Liver (tissue), 9 donors: ENCODE measurements around the gene POU2F3. TPM values are rescaled to one million over a fixed set of nuclear protein-coding genes. Genes with fewer than 3 reads are reported as not detected.

Experiments
- DNase-seq: peaks from one replicate; pipeline ENCODE4 v3.0.0-alpha.2; 2017; ENCODE audit warnings: low spot score
- H3K27ac ChIP-seq, 2 donors: one replicate each; pipeline ENCODE4 v1.7.0; 2013; ENCODE audit warnings: inconsistent platforms in 2 of 2, low read length in 2 of 2, control low read depth in 1 of 2, low read depth in 1 of 2, mild to moderate bottlenecking in 1 of 2
- H3K27me3 ChIP-seq, 4 donors: one replicate each; pipeline versions ENCODE4 v1.6.1 to v1.7.0; 2013; ENCODE audit warnings: low read length in 3 of 4, inconsistent platforms in 1 of 4, mild to moderate bottlenecking in 1 of 4, moderate library complexity in 1 of 4; ENCODE audit not compliant: control insufficient read depth in 4 of 4, insufficient read depth in 4 of 4
- H3K36me3 ChIP-seq, 4 donors: one replicate each; pipeline versions ENCODE4 v1.6.1 to v1.7.0; 2013; ENCODE audit warnings: low read length in 3 of 4, mild to moderate bottlenecking in 3 of 4, low read depth in 1 of 4, moderate library complexity in 1 of 4; ENCODE audit not compliant: control insufficient read depth in 4 of 4, insufficient read depth in 3 of 4
- H3K4me1 ChIP-seq, 4 donors: one replicate each; pipeline versions ENCODE4 v1.6.1 to v1.7.0; 2013; ENCODE audit warnings: low read length in 3 of 4, mild to moderate bottlenecking in 3 of 4, moderate library complexity in 1 of 4; ENCODE audit not compliant: control insufficient read depth in 4 of 4, insufficient read depth in 4 of 4
- H3K4me3 ChIP-seq, 3 donors: one replicate each; pipeline versions ENCODE4 v1.6.1 to v1.7.0; 2013; ENCODE audit warnings: low read length in 3 of 3, control low read depth in 1 of 3, low read depth in 1 of 3, mild to moderate bottlenecking in 1 of 3
- H3K9ac ChIP-seq, 2 donors: one replicate each; pipeline ENCODE4 v1.7.0; 2013; ENCODE audit warnings: low read length in 2 of 2, mild to moderate bottlenecking in 2 of 2, moderate library complexity in 2 of 2, control low read depth in 1 of 2, low read depth in 1 of 2
- H3K9me3 ChIP-seq, 4 donors: one replicate each; pipeline versions ENCODE4 v1.6.1 to v1.7.0; 2013; ENCODE audit warnings: low read length in 3 of 4; ENCODE audit not compliant: control insufficient read depth in 4 of 4
- FOXA1 ChIP-seq: IDR thresholded peaks from 2 replicates; pipeline ENCODE4 v1.6.1; 2016; ENCODE audit warnings: antibody characterized with exemption
- FOXA2 ChIP-seq: IDR thresholded peaks from 2 replicates; pipeline ENCODE4 v1.6.1; 2016; ENCODE audit warnings: antibody characterized with exemption
- GABPA ChIP-seq, 2 donors: IDR thresholded peaks in 1 of 2; conservative IDR thresholded peaks in 1 of 2; 2 replicates each; pipeline ENCODE4 v1.6.1; 2016; ENCODE audit warnings: antibody characterized with exemption in 2 of 2, mild to moderate bottlenecking in 1 of 2, moderate library complexity in 1 of 2
- HNF4A ChIP-seq, 2 donors: conservative IDR thresholded peaks; 2 replicates each; pipeline ENCODE4 v1.6.1; 2016; ENCODE audit warnings: antibody characterized with exemption in 2 of 2, mild to moderate bottlenecking in 2 of 2
- HNF4G ChIP-seq: IDR thresholded peaks from 2 replicates; pipeline ENCODE4 v1.6.1; 2016; ENCODE audit warnings: antibody characterized with exemption
- JUND ChIP-seq, 2 donors: IDR thresholded peaks; 2 replicates each; pipeline ENCODE4 v1.6.1; 2016; ENCODE audit warnings: antibody characterized with exemption in 2 of 2
- RAD21 ChIP-seq, 2 donors: IDR thresholded peaks; 2 replicates each; pipeline ENCODE4 v1.6.1; 2016; ENCODE audit warnings: antibody characterized with exemption in 2 of 2, mild to moderate bottlenecking in 2 of 2
- RXRA ChIP-seq, 2 donors: IDR thresholded peaks; 2 replicates each; pipeline ENCODE4 v1.6.1; 2017 to 2018; ENCODE audit warnings: antibody characterized with exemption in 2 of 2, mild to moderate bottlenecking in 1 of 2
- SP1 ChIP-seq: IDR thresholded peaks from 2 replicates; pipeline ENCODE4 v1.6.1; 2018; ENCODE audit warnings: antibody characterized with exemption, mild to moderate bottlenecking
- TAF1 ChIP-seq: conservative IDR thresholded peaks from 2 replicates; pipeline ENCODE4 v1.6.1; 2016; ENCODE audit warnings: antibody characterized with exemption, mild to moderate bottlenecking
- YY1 ChIP-seq: IDR thresholded peaks from 2 replicates; pipeline ENCODE4 v1.6.1; 2016; ENCODE audit warnings: antibody characterized with exemption, mild to moderate bottlenecking
- WGBS: extraction: QIAGEN DNeasy Blood & Tissue Kit; methylation state at CpG from one replicate; pipeline ENCODE4 v1.1.7; 2013; 5-methylcytosine and 5-hydroxymethylcytosine counted together
- polyA plus RNA-seq, 2 donors: library from polyadenylated mRNA; stranded (reverse) in 1 of 2; unstranded in 1 of 2; fragments of 200-250 nt in 1 of 2; fragments of >200 nt in 1 of 2; fragmentation: Nextera tagmentation in 1 of 2; extraction: Ambion mirVana in 1 of 2; gene quantifications; one replicate each; pipeline versions ENCODE4 v1.2.1 to v1.2.3, GENCODE V29; 2013 to 2015
- total RNA-seq, 2 donors: library from RNA; depleted of rRNA; stranded (reverse); fragments of >200 nt; gene quantifications; one replicate each; pipeline ENCODE4 v1.2.3, GENCODE V29; 2014
- TF ChIP-seq, protein P1 (sequence below): IDR thresholded peaks from 2 replicates; pipeline ENCODE4 v1.6.1; 2016; ENCODE audit warnings: antibody characterized with exemption
- TF ChIP-seq, protein P2 (sequence below): fragments of 150-350 bp; IDR thresholded peaks from 2 replicates; pipeline ENCODE4 v1.5.1; 2017; ENCODE audit warnings: improper control_type of control experiment, low read depth, low read length; ENCODE audit not compliant: missing input control
- TF ChIP-seq, protein P3 (sequence below): IDR thresholded peaks from 2 replicates; pipeline ENCODE4 v1.6.1; 2016; ENCODE audit warnings: antibody characterized with exemption, mild to moderate bottlenecking
- TF ChIP-seq, protein P4 (sequence below): IDR thresholded peaks from 2 replicates; pipeline ENCODE4 v1.6.1; 2016; ENCODE audit warnings: antibody characterized with exemption
- donor health status: healthy.
- donor health status: healthy.
- donor health status: healthy.
- donor health status: healthy.
- donor health status: healthy.

The POU2F3 gene
- total and polyA plus RNA-seq, 4 donors, result not detected

DNA sequence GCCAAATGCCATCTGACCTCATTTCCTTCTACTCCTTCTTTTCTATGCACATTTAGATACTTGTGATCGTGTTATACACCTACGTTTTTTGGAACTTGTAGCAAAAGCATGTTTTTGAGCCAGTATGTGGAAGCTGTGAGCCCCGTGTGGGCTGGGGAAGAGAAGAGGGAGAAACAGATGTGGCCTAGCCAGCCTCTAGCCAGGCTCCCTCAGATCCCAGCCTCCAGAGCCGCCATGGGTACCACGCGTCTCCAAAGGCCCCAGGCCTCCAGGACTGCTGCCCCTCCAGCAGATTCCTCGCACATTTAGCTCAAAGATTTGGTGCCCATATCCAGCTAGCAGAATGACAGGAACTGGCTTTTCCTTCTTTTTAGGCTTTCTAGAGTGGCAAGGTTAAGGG lies 68.1 kb downstream of the POU2F3 start:
- 92% methylated on average over 7 of the region's 7 CpGs for WGBS
- no peak overlapping the region for H3K4me3 ChIP-seq
- TF ChIP-seq, protein P1, sequence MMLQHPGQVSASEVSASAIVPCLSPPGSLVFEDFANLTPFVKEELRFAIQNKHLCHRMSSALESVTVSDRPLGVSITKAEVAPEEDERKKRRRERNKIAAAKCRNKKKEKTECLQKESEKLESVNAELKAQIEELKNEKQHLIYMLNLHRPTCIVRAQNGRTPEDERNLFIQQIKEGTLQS, result no peak
- TF ChIP-seq HNF4A (conservative IDR thresholded peaks at IDR 0.05) (no peak), HNF4G (no peak), GABPA (IDR thresholded peaks at IDR 0.05 in 1 of 2, conservative IDR thresholded peaks at IDR 0.05 in 1 of 2) (no peak), FOXA1 (no peak), RXRA (IDR thresholded peaks at IDR 0.05) (no peak), YY1 (no peak)
- TF ChIP-seq, protein P2, sequence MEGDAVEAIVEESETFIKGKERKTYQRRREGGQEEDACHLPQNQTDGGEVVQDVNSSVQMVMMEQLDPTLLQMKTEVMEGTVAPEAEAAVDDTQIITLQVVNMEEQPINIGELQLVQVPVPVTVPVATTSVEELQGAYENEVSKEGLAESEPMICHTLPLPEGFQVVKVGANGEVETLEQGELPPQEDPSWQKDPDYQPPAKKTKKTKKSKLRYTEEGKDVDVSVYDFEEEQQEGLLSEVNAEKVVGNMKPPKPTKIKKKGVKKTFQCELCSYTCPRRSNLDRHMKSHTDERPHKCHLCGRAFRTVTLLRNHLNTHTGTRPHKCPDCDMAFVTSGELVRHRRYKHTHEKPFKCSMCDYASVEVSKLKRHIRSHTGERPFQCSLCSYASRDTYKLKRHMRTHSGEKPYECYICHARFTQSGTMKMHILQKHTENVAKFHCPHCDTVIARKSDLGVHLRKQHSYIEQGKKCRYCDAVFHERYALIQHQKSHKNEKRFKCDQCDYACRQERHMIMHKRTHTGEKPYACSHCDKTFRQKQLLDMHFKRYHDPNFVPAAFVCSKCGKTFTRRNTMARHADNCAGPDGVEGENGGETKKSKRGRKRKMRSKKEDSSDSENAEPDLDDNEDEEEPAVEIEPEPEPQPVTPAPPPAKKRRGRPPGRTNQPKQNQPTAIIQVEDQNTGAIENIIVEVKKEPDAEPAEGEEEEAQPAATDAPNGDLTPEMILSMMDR, result no peak
- H3K27ac ChIP-seq, result no peak overlapping the region
- no peaks in the 10 kb centered on the region for H3K36me3 ChIP-seq
- DNase-seq, result no peak
- H3K9me3 ChIP-seq, result no peaks in the 10 kb centered on the region
- H3K27me3 ChIP-seq, result no peaks in the 10 kb centered on the region
- H3K4me1 ChIP-seq, result no peaks in the 10 kb centered on the region
- no peak overlapping the region for H3K9ac ChIP-seq

DNA sequence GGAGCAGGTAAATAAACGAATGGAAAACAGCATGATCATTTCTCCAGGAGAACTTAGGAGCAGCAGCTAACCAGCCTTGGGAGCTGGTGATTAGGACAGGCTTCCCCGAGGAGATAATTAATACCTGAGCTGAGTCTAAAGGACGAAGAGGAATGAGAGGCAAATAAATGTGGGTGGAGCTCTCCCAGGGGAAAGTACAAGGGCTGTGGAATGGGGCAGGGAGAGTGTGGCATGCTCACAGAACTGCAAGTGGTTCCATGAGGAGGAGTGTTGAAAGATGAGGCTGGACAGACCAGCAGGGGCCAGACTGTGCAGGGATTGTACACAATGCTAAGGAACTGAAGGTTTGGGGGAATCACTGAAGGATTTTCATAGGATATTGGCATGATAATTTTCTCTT lies 70.9 kb downstream of the POU2F3 start:
- no peaks in the 10 kb centered on the region for H3K27me3 ChIP-seq
- no peaks in the 10 kb centered on the region for H3K4me1 ChIP-seq
- H3K9me3 ChIP-seq, result no peaks in the 10 kb centered on the region
- no peak for DNase-seq
- no peak overlapping the region for H3K27ac ChIP-seq
- no peak overlapping the region for H3K4me3 ChIP-seq
- TF ChIP-seq HNF4G, result no peak
- no peak overlapping the region for H3K9ac ChIP-seq
- WGBS, result 52% methylated on average over 3 of the region's 3 CpGs
- H3K36me3 ChIP-seq, result no peaks in the 10 kb centered on the region

DNA sequence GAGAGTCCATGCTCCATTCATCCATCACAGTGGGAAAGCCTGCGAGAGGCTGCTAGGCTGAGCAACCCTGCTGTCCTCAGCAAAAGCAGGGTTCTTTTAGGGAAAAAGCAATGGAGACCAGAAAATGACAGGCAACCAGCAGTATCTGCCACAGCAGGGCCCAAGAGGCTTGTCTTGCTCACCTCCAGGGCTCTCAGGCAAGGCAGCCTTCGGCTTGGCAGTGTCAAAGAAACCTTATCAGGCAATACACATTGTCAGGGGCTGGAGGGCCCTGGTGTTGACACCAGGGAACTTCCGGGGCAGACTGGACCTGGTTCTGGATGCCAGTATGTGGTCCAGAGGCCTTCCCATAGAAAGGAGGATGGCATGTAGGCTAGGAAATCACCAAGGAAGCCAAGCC lies 74.9 kb downstream of the POU2F3 start:
- Histone ChIP-seq H3K27me3 (no peaks in the 10 kb centered on the region), H3K9me3 (no peaks in the 10 kb centered on the region), H3K9ac (no peak overlapping the region), H3K36me3 (no peaks in the 10 kb centered on the region), H3K4me1 (no peaks in the 10 kb centered on the region), H3K27ac (no peak overlapping the region), H3K4me3 (no peak overlapping the region)
- TF ChIP-seq GABPA (IDR thresholded peaks at IDR 0.05 in 1 of 2, conservative IDR thresholded peaks at IDR 0.05 in 1 of 2) (no peak), JUND (IDR thresholded peaks at IDR 0.05) (no peak)
- 92% methylated on average over 3 of the region's 3 CpGs for WGBS
- no peak for DNase-seq

DNA sequence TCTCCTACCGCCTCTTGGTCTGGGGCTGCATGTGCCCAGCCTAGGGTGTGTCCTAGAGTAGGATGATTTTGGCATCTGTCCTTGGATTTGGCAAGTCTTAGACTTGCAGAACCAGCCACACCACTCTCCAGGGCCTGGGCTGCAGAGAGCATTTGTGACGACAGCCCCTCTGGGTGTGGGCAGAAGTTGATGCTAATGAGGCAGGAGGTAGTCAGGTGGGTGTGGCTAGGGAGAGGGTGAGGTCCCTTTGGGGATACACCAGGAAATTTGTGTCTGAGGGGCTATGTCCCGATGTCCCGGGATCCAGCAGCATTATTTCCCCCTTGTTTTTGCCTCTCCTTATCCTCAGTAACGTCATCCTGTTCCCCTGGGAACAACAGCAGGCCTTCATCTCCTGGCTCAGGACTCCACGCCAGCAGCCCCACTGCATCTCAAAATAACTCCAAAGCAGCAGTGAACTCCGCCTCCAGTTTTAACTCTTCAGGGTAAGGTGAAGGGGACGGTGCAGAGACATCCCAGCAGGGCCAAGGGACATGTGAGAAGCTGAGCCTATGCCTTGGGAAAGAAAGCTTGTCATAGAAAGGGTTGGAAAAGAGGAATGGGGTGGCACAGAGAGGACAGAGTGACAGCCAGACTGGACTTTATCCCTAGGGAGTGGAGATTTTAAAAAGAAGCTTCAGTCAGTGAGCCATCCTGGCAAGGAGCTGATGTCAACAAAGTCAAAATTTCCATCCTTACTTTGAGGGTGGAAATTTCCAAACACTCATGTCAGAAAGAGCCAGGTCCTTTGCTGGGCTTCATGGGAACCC lies 77.1 kb downstream of the POU2F3 start:
- H3K4me1 ChIP-seq, result no peaks in the 10 kb centered on the region
- no peak overlapping the region for H3K4me3 ChIP-seq
- DNase-seq, result no peak
- 46% methylated on average over 8 of the region's 8 CpGs for WGBS
- H3K27ac ChIP-seq, result no peak overlapping the region
- H3K9me3 ChIP-seq, result no peaks in the 10 kb centered on the region
- H3K27me3 ChIP-seq, result no peaks in the 10 kb centered on the region
- no peak overlapping the region for H3K9ac ChIP-seq
- no peaks in the 10 kb centered on the region for H3K36me3 ChIP-seq
- TF ChIP-seq TAF1 (no peak), JUND (IDR thresholded peaks at IDR 0.05) (no peak), SP1 (no peak), FOXA2 (no peak), HNF4A (conservative IDR thresholded peaks at IDR 0.05) (no peak), YY1 (no peak), RAD21 (IDR thresholded peaks at IDR 0.05) (no peak), HNF4G (no peak)
- TF ChIP-seq, protein P3, sequence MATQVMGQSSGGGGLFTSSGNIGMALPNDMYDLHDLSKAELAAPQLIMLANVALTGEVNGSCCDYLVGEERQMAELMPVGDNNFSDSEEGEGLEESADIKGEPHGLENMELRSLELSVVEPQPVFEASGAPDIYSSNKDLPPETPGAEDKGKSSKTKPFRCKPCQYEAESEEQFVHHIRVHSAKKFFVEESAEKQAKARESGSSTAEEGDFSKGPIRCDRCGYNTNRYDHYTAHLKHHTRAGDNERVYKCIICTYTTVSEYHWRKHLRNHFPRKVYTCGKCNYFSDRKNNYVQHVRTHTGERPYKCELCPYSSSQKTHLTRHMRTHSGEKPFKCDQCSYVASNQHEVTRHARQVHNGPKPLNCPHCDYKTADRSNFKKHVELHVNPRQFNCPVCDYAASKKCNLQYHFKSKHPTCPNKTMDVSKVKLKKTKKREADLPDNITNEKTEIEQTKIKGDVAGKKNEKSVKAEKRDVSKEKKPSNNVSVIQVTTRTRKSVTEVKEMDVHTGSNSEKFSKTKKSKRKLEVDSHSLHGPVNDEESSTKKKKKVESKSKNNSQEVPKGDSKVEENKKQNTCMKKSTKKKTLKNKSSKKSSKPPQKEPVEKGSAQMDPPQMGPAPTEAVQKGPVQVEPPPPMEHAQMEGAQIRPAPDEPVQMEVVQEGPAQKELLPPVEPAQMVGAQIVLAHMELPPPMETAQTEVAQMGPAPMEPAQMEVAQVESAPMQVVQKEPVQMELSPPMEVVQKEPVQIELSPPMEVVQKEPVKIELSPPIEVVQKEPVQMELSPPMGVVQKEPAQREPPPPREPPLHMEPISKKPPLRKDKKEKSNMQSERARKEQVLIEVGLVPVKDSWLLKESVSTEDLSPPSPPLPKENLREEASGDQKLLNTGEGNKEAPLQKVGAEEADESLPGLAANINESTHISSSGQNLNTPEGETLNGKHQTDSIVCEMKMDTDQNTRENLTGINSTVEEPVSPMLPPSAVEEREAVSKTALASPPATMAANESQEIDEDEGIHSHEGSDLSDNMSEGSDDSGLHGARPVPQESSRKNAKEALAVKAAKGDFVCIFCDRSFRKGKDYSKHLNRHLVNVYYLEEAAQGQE, result no peak
- TF ChIP-seq, protein P4, sequence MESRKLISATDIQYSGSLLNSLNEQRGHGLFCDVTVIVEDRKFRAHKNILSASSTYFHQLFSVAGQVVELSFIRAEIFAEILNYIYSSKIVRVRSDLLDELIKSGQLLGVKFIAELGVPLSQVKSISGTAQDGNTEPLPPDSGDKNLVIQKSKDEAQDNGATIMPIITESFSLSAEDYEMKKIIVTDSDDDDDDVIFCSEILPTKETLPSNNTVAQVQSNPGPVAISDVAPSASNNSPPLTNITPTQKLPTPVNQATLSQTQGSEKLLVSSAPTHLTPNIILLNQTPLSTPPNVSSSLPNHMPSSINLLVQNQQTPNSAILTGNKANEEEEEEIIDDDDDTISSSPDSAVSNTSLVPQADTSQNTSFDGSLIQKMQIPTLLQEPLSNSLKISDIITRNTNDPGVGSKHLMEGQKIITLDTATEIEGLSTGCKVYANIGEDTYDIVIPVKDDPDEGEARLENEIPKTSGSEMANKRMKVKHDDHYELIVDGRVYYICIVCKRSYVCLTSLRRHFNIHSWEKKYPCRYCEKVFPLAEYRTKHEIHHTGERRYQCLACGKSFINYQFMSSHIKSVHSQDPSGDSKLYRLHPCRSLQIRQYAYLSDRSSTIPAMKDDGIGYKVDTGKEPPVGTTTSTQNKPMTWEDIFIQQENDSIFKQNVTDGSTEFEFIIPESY, result no peak
- TF ChIP-seq, protein P1, result no peak
